ENCODE data around the gene OGFOD1. TPM values are rescaled to one million over a fixed set of nuclear protein-coding genes. Genes with fewer than 3 reads are reported as not detected.

OGFOD1 gene
- total RNA-seq, 2 donors from 2014 or later, result 18.0 to 23.7 TPM

DNA sequence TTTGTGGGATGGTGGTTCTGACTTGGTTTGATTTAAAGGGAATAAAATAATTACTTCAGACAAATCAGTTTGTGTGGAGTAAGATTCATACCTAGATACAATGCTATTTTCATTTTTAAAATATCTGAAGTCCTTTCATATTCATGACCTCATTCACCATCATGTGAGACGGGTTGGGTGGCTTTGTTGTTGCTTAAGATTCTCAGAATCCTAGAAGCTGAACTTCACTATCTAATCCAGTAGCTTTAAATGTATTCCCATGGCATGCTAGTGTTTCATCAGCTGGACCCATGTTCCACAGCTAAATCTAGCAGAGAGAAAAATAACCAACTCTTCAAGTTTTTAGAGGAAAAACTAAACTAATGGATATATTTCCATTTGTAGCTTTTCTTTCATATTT is 23.3 kb upstream of the OGFOD1 start:
- Histone ChIP-seq H3K36me3 (peaks cover 8% of the 10 kb centered on the region), H3K9me3 (no peaks in the 10 kb centered on the region), H3K4me3 (no peak overlapping the region), H3K27ac (no peak overlapping the region), H3K4me1 (peaks cover 0 to 13% of the 10 kb centered on the region in 2 donors), H3K27me3 (no peaks in the 10 kb centered on the region)
- no peak for DNase-seq (ENCODE audit: low spot score)
- TF ChIP-seq, protein P1, sequence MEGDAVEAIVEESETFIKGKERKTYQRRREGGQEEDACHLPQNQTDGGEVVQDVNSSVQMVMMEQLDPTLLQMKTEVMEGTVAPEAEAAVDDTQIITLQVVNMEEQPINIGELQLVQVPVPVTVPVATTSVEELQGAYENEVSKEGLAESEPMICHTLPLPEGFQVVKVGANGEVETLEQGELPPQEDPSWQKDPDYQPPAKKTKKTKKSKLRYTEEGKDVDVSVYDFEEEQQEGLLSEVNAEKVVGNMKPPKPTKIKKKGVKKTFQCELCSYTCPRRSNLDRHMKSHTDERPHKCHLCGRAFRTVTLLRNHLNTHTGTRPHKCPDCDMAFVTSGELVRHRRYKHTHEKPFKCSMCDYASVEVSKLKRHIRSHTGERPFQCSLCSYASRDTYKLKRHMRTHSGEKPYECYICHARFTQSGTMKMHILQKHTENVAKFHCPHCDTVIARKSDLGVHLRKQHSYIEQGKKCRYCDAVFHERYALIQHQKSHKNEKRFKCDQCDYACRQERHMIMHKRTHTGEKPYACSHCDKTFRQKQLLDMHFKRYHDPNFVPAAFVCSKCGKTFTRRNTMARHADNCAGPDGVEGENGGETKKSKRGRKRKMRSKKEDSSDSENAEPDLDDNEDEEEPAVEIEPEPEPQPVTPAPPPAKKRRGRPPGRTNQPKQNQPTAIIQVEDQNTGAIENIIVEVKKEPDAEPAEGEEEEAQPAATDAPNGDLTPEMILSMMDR (IDR thresholded peaks at IDR 0.05), result no peak

GRCh38 chr16:56436258-56436657 is 15.1 kb upstream of the OGFOD1 start:
- H3K4me1 ChIP-seq, result peaks cover 0 to 11% of the 10 kb centered on the region in 2 donors
- no peaks in the 10 kb centered on the region for H3K27me3 ChIP-seq
- no peak for DNase-seq (ENCODE audit: low spot score)
- no peak overlapping the region for H3K4me3 ChIP-seq
- TF ChIP-seq, protein P1 (IDR thresholded peaks at IDR 0.05), result no peak
- peaks cover 61% of the 10 kb centered on the region for H3K36me3 ChIP-seq
- H3K9me3 ChIP-seq, result no peaks in the 10 kb centered on the region
- H3K27ac ChIP-seq, result no peak overlapping the region

GRCh38 chr16:56438038-56438437 is 13.3 kb upstream of the OGFOD1 start:
- no peaks in the 10 kb centered on the region for H3K27me3 ChIP-seq
- peaks cover 0 to 11% of the 10 kb centered on the region in 2 donors for H3K4me1 ChIP-seq
- no peak overlapping the region for H3K27ac ChIP-seq
- no peak for DNase-seq (ENCODE audit: low spot score)
- peaks cover 58% of the 10 kb centered on the region for H3K36me3 ChIP-seq
- TF ChIP-seq, protein P1 (IDR thresholded peaks at IDR 0.05), result no peak
- no peaks in the 10 kb centered on the region for H3K9me3 ChIP-seq
- no peak overlapping the region for H3K4me3 ChIP-seq

GRCh38 chr16:56447286-56447685 is 4.1 kb upstream of the OGFOD1 start:
- H3K36me3 ChIP-seq, result peaks cover 18% of the 10 kb centered on the region
- TF ChIP-seq, protein P1 (IDR thresholded peaks at IDR 0.05), result no peak
- no peaks in the 10 kb centered on the region for H3K27me3 ChIP-seq
- DNase-seq (ENCODE audit: low spot score), result no peak
- H3K4me3 ChIP-seq, result no peak overlapping the region
- H3K4me1 ChIP-seq, result peaks cover 0 to 25% of the 10 kb centered on the region in 2 donors
- no peak overlapping the region for H3K27ac ChIP-seq
- H3K9me3 ChIP-seq, result no peaks in the 10 kb centered on the region

DNA sequence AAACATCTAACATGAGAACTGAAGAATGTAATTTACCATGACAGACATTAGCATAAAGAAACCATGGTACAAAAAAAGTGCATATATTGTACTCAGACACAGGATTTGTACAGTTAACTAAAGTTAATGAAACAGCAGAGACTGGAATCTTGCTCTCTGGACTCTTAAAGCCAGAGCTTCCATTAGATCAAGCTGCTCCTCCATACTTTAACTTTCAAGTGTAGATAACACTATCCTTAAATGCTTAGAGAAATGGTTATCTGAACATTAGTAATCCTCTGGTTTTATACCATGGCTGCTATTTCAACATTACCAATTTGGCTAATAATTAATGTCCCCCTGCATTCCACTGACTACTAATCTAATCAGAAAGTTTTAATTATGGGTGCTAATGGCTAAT is 3.3 kb upstream of the OGFOD1 start:
- TF ChIP-seq, protein P1 (IDR thresholded peaks at IDR 0.05), result no peak
- peaks cover 0 to 32% of the 10 kb centered on the region in 2 donors for H3K4me1 ChIP-seq
- H3K9me3 ChIP-seq, result no peaks in the 10 kb centered on the region
- H3K27me3 ChIP-seq, result no peaks in the 10 kb centered on the region
- H3K27ac ChIP-seq, result no peak overlapping the region
- H3K4me3 ChIP-seq, result no peak overlapping the region
- H3K36me3 ChIP-seq, result peaks cover 14% of the 10 kb centered on the region
- DNase-seq (ENCODE audit: low spot score), result no peak

DNA sequence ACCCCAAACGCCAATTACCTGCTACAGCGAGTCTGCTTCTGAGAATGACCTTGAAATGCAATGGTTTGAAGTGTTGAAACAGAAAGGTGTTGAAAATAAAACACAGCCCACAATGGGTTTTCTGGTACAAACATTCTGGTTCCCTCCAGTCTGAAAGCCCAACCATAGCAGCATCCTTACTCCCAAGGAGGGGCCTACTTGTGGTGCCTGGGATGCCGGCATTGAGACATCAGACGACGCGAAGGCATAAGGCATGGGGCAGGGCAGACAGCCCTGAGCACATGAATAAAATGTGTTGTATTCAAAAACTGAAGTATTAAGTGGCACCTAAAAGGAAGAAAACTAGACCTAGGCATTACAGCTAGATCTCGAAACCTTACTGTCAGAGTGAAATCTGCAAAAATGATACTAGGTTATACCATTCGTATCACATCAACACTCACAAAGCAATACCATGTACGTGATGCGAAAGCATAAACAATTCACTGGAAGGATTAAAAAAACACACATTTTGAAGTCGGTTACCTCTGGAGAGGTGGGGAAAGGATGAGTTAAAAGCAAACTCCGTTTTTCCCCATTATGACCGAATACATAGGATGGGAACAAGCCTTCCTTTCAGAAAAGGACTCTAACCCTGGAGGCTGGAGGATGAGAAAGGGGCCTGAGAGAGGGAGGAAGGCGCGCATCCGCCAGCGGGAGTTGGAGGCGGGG is 924 bp upstream of the OGFOD1 start:
- H3K27ac ChIP-seq, result peak overlapping the region; percentile 81
- H3K9me3 ChIP-seq, result no peaks in the 10 kb centered on the region
- H3K27me3 ChIP-seq, result no peaks in the 10 kb centered on the region
- peaks cover 31% of the 10 kb centered on the region for H3K36me3 ChIP-seq
- TF ChIP-seq, protein P1 (IDR thresholded peaks at IDR 0.05), result no peak
- H3K4me1 ChIP-seq, result peaks cover 0 to 38% of the 10 kb centered on the region in 2 donors
- DNase-seq (ENCODE audit: low spot score), result no peak
- peak overlapping the region; percentile 74 to 96 for H3K4me3 ChIP-seq
